ENCODE measurements around the gene UBXN1.
"Not testable (repeated sequence)": the region's sequence is repeated elsewhere in the genome, so short reads cannot be mapped to it uniquely, and the experiment has no call there.

UBXN1 gene

GRCh38 chr11:62708392-62708791 lies 29.5 kb upstream of the UBXN1 start:
- DNase-seq, result no peak

- no peak for DNase-seq
These were observed 28.5 kb upstream of the UBXN1 start, which contains the start of the genes BSCL2 and GNG3 for GRCh38 chr11:62707277-62707861. Gene BSCL2 (minus strand): TSS chr11:62707424. CDS start chr11:62707195, 229 bp downstream. Gene GNG3 (plus strand): TSS chr11:62707676. CDS start chr11:62708296, 620 bp downstream.

- DNase-seq, result no peak
These were observed 28.0 kb upstream of the UBXN1 start for GRCh38 chr11:62706850-62707247.

GRCh38 chr11:62705880-62706849 lies 27.3 kb upstream of the UBXN1 start:
- DNase-seq, result peak; percentile 96

GRCh38 chr11:62705413-62705812 lies 26.5 kb upstream of the UBXN1 start:
- no peak for DNase-seq

- DNase-seq, result not testable (repeated sequence)
These were observed 25.0 kb upstream of the UBXN1 start for GRCh38 chr11:62703921-62704320.

- DNase-seq, result no peak
These were observed 23.4 kb upstream of the UBXN1 start for GRCh38 chr11:62702246-62702645.

- peak; percentile 73 for DNase-seq
These were observed 15.7 kb upstream of the UBXN1 start for GRCh38 chr11:62694455-62695167.

GRCh38 chr11:62693624-62694023 lies 14.8 kb upstream of the UBXN1 start:
- not testable (repeated sequence) for DNase-seq

- DNase-seq, result no peak
These were observed 10.7 kb upstream of the UBXN1 start, which contains the start of gene LRRN4CL for GRCh38 chr11:62689421-62690183. Gene LRRN4CL (minus strand): TSS chr11:62689530. CDS start chr11:62688508, 1,022 bp downstream.

- no peak for DNase-seq
These were observed 9.6 kb upstream of the UBXN1 start for GRCh38 chr11:62688491-62688890.

GRCh38 chr11:62687508-62688396 lies 8.9 kb upstream of the UBXN1 start:
- no peak for DNase-seq

GRCh38 chr11:62682518-62682917 lies 3.6 kb upstream of the UBXN1 start:
- no peak for DNase-seq

- no peak for DNase-seq
These were observed 2.0 kb upstream of the UBXN1 start for GRCh38 chr11:62680825-62681240.

GRCh38 chr11:62678433-62678769 lies 472 bp downstream of the UBXN1 start:
- no peak for DNase-seq

GRCh38 chr11:62677714-62678113 lies 1.2 kb downstream of the UBXN1 start:
- no peak for DNase-seq

- no peak for DNase-seq
These were observed 1.7 kb downstream of the UBXN1 start for GRCh38 chr11:62677156-62677555.

GRCh38 chr11:62676698-62677097 lies 2.2 kb downstream of the UBXN1 start:
- DNase-seq, result no peak

- not testable (repeated sequence) for DNase-seq
These were observed 3.5 kb downstream of the UBXN1 start for GRCh38 chr11:62675415-62675814.

GRCh38 chr11:62673196-62673525 lies 5.7 kb downstream of the UBXN1 start:
- no peak for DNase-seq

GRCh38 chr11:62671608-62672389 lies 7.1 kb downstream of the UBXN1 start, which contains the start of the genes LBHD1 and UQCC3:
Gene LBHD1 (minus strand): TSS chr11:62672267. CDS start chr11:62670031, 2,236 bp downstream.
Gene UQCC3 (plus strand): TSS chr11:62671673. CDS start chr11:62671746, 73 bp downstream.
- DNase-seq, result peak; percentile 55
